GM19035 (cell line): ENCODE data around the gene COL28A1.

ENCODE experiments used
- ATAC-seq: cut with Tn5 transposase; IDR thresholded peaks from one replicate; pipeline ENCODE4 v1.9.1; 2021; ENCODE audit not compliant: unreplicated experiment

Gene COL28A1

DNA sequence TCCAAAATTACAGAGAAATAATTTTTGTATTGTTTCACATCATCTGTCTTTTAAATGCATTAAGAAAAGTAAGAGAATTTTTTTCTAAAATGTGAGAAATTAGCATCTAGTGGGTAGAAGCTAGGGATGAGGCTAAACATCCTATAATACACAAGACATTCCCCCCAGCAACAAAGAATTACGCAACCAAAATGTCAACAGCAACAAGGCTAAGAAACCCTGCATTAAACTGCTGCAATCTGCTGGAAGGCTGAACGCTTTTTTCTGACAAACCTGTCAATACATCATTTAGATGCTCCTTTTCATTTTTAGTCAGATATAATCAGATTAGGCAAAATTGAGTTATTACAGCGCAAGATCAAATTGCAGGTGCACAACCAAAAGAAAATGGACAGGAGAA is 191.1 kb downstream of the COL28A1 start:
- ATAC-seq: no peak

DNA sequence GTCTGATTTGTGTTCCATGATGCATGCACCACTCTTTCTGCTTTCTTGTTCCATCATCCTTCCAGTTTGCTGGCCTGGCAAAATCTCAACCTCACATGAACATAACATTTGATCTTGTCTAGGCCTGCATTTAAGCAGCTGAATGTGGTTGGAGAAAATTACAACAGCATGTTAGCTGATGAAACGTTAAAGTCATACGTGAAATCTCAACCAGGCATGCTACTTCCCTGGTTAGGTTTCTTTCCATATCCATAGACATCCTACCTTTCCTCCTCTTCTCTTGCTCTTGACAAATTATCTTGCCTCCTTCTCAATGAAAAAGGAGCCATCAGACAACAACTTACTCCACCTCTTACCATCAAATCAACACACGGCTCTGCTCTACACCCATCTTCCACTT is 199.8 kb downstream of the COL28A1 start:
- no peak for ATAC-seq

DNA sequence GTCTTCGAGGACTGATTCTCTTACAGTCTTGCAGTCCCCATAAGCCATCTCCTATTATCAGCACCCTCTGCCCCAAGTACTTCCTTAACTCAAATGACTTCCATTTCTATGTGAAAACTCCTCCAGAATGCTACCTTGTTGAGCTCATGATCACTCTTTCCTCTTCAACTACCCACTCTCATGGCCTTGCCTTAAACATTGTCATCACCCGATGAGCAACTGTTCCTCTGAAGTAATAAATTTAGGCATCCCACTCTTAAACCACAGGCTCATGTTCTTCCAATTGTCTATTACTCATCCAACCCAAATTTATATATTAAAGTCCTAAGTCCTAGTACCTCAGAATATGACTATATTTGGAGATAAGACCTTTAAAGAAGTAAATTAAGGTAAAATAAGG is 200.5 kb downstream of the COL28A1 start:
- no peak for ATAC-seq

- no peak for ATAC-seq
Measured at GRCh38 chr7:7333610-7334009, 202.1 kb downstream of the COL28A1 start.

- no peak for ATAC-seq
Measured at GRCh38 chr7:7331523-7331922, 204.2 kb downstream of the COL28A1 start.

GRCh38 chr7:7330997-7331396 is 204.7 kb downstream of the COL28A1 start:
- ATAC-seq: no peak

GRCh38 chr7:7329326-7329725 is 206.3 kb downstream of the COL28A1 start:
- ATAC-seq: no peak

DNA sequence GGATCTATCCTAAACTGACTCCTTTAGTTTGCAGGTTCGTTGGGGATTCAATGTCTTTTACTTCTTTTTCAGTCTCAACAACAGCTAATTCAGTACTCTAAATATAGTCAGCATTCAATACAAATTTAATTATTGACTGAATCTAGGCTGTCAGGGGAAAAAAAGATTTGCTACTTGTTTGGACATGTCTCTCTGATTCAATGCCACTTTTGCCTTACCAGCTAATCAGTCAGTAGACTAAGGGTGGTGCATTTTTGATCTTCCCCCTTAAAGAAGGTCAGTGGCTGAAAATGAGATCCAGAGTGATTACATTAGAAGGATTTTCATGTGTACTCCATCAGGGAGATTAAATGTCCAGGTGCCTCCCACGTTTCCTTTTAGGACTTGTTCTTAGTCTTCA is 208.2 kb downstream of the COL28A1 start:
- ATAC-seq: no peak

- no peak for ATAC-seq
Measured at GRCh38 chr7:7324698-7325097, 211.0 kb downstream of the COL28A1 start.

GRCh38 chr7:7323921-7324320 is 211.8 kb downstream of the COL28A1 start:
- ATAC-seq: no peak

DNA sequence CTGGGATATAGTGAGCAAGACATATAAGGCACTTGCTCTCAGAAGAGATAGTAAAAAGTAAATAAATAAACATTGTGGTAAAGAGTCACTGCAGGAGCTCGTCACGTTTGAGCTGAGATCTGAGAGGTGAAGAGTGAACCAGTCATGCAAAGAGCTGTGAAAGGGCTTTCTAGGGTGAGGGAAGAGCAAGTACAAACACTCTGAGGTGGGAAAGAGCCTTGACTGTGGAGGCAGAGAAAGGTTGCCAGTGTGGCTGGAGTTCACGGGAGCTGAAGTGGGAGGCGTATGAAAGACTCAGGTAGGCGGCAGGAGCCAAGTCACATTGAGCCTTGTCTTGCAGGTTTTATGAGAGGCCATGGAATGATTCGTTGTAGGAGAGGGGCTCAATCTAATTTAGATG is 212.3 kb downstream of the COL28A1 start:
- peak; percentile 49 for ATAC-seq

GRCh38 chr7:7321681-7322080 is 214.0 kb downstream of the COL28A1 start:
- ATAC-seq: peak; percentile 92

GRCh38 chr7:7318601-7319000 is 217.1 kb downstream of the COL28A1 start:
- no peak for ATAC-seq

DNA sequence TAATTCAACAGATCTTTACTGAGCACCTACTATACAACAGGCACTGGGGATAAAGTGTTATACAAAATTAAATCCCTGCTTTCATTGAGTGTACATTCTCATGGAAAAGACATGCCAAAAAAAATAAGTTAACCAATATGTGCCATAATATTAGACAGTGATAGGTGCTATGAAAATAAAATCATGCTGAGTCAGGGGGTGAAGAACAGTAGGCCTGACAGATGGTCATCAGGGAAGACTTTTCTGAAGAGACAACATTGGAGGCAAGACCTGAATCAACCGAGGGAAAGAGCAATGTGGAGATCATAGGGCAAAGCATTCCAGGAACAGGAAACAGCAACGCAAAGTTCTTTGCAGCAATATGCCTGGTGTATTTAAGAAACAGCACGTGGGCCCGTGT is 217.8 kb downstream of the COL28A1 start:
- ATAC-seq: no peak

DNA sequence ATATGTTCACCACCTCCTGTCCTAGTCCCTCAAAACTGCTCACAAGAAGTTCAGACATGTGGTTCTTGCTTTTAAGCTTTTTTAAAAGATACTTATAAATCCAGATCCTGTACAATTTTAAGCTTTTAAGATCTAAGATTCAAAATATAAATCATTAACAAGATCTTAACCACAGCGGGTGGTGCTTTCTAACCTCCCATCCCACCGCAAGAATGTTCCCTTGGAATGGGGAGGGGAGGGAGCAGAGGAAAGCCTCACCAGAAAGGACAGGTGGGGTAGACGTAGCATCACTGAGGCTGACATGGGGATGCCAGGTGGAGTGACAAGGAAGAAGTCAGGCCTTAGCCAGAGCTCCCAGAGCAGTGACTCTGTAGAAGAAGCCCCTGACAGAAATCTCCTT is 219.8 kb downstream of the COL28A1 start:
- ATAC-seq: no peak

DNA sequence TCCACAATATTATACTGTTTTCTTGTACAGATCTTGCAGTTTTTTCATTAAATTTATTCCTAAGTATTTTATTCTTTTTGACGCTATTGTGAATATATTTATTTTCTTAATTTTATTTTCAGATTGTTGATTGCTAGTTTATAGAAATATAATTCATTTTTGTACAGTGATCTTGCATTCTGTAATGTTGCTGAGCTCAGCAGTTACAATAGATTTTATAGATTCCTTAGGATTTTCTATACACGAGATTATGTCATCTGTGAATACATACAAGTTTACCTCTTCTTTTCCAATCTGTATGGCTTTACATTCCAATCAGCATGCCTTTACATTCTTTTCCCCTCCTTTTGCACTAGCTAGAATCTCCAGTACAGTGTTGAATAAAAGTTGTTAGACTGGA is 223.3 kb downstream of the COL28A1 start:
- no peak for ATAC-seq

GRCh38 chr7:7311001-7311400 is 224.7 kb downstream of the COL28A1 start:
- no peak for ATAC-seq

- no peak for ATAC-seq
Measured at GRCh38 chr7:7309203-7309602, 226.5 kb downstream of the COL28A1 start.
